ENCODE measurements around the gene SSBP3. TPM values are rescaled to one million over a fixed set of nuclear protein-coding genes. Genes with fewer than 3 reads are reported as not detected.

Gene SSBP3
- total and polyA plus RNA-seq, 8 donors = 33.0 to 129 (median 112) TPM

- Histone ChIP-seq H3K4me3 (no peak overlapping the region), H3K36me3 (no peaks in the 10 kb centered on the region), H3K27me3 (no peaks in the 10 kb centered on the region), H3K9me3 (no peaks in the 10 kb centered on the region), H3K4me1 (no peaks in the 10 kb centered on the region), H3K27ac (no peak overlapping the region)
- ATAC-seq (peak; percentile 57), DNase-seq (no peak)
- intact Hi-C loops (cut with DNase I) = no loop called here
- no peak for TF ChIP-seq CTCF (IDR thresholded peaks at IDR 0.05)
Measured at GRCh38 chr1:54365398-54365797, 40.8 kb downstream of the SSBP3 start.

- intact Hi-C loops (cut with DNase I) = no loop called here
- Histone ChIP-seq H3K9me3 (no peaks in the 10 kb centered on the region), H3K27ac (no peak overlapping the region), H3K4me3 (no peak overlapping the region), H3K36me3 (no peaks in the 10 kb centered on the region), H3K27me3 (no peaks in the 10 kb centered on the region), H3K4me1 (no peaks in the 10 kb centered on the region)
- ATAC-seq = peak; percentile 60
- DNase-seq = no peak
- TF ChIP-seq CTCF (IDR thresholded peaks at IDR 0.05) = no peak
Measured at GRCh38 chr1:54364995-54365394, 41.2 kb downstream of the SSBP3 start.

- ATAC-seq (no peak), DNase-seq (no peak)
- Histone ChIP-seq H3K36me3 (no peaks in the 10 kb centered on the region), H3K27ac (no peak overlapping the region), H3K4me3 (no peak overlapping the region), H3K9me3 (no peaks in the 10 kb centered on the region), H3K4me1 (peaks cover 0 to 3% of the 10 kb centered on the region in 2 donors), H3K27me3 (no peaks in the 10 kb centered on the region)
- intact Hi-C loops (cut with DNase I) = no loop called here
- no peak for TF ChIP-seq CTCF (IDR thresholded peaks at IDR 0.05)
Measured at GRCh38 chr1:54364582-54364981, 41.6 kb downstream of the SSBP3 start.

- no peaks in the 10 kb centered on the region for H3K9me3 ChIP-seq
- H3K4me1 ChIP-seq = peaks cover 0 to 7% of the 10 kb centered on the region in 2 donors
- H3K36me3 ChIP-seq = no peaks in the 10 kb centered on the region
- H3K27me3 ChIP-seq = no peaks in the 10 kb centered on the region
- no peak for TF ChIP-seq CTCF (IDR thresholded peaks at IDR 0.05)
- ATAC-seq (peak; percentile 31), DNase-seq (no peak)
- no peak overlapping the region for H3K4me3 ChIP-seq
- no peak overlapping the region for H3K27ac ChIP-seq
- intact Hi-C loops (cut with DNase I) = no loop called here
Measured at GRCh38 chr1:54363925-54364324, 42.3 kb downstream of the SSBP3 start.

- H3K27ac ChIP-seq = no peak overlapping the region
- TF ChIP-seq CTCF (IDR thresholded peaks at IDR 0.05) = no peak
- ATAC-seq (no peak), DNase-seq (no peak)
- intact Hi-C loops (cut with DNase I) = no loop called here
- no peak overlapping the region for H3K4me3 ChIP-seq
- no peaks in the 10 kb centered on the region for H3K36me3 ChIP-seq
- peaks cover 0 to 8% of the 10 kb centered on the region in 2 donors for H3K4me1 ChIP-seq
- no peaks in the 10 kb centered on the region for H3K27me3 ChIP-seq
- no peaks in the 10 kb centered on the region for H3K9me3 ChIP-seq
Measured at GRCh38 chr1:54362881-54363340, 43.3 kb downstream of the SSBP3 start.
